ENCODE data around the gene PIGQ. TPM values are rescaled to one million over a fixed set of nuclear protein-coding genes. Genes with fewer than 3 reads are reported as not detected.
A peak's percentile ranks its signal among the peaks of the same experiment; 100 is the strongest.

The PIGQ gene
- total and polyA plus RNA-seq, 2 of the 13 experiments (the other 11 are each of a cell fraction or from before 2014, with no cell fraction given), result 7.7 to 19.7 TPM

GRCh38 chr16:588889-589657 lies 19.3 kb downstream of the PIGQ start (continued):
- TF ChIP-seq TFDP2 (CRISPR knock-in tag; IDR thresholded peaks at IDR 0.05) (peak; percentile 54; the same call in 1 of the 2 replicates), TCF7L2 (IDR thresholded peaks at IDR 0.05; ENCODE audit: low read depth, low read length) (no peak), ZFP36L1 (CRISPR knock-in tag; IDR thresholded peaks at IDR 0.05) (no peak), ZNF75D (CRISPR knock-in tag; IDR thresholded peaks at IDR 0.05; ENCODE audit: borderline replicate concordance) (no peak), YY1 (IDR thresholded peaks at IDR 0.05; ENCODE audit: insufficient read depth, insufficient replicate concordance, low read depth, low read length) (peak; percentile 2), ZNF773 (CRISPR knock-in tag; IDR thresholded peaks at IDR 0.05; ENCODE audit: borderline replicate concordance) (no peak), ATF7-NPFF (CRISPR knock-in tag; IDR thresholded peaks at IDR 0.05; ENCODE audit: low read depth) (peak; percentile 63; the same call in 1 of the 2 replicates), TRIM24 (CRISPR knock-in tag; IDR thresholded peaks at IDR 0.05) (no peak), SAP130 (CRISPR knock-in tag; IDR thresholded peaks at IDR 0.05; ENCODE audit: low read depth) (peak; percentile 79), JUNB (CRISPR knock-in tag; IDR thresholded peaks at IDR 0.05; ENCODE audit: borderline replicate concordance) (no peak), HDAC1 (CRISPR knock-in tag; IDR thresholded peaks at IDR 0.05) (peak; percentile 59), THAP11 (CRISPR knock-in tag; IDR thresholded peaks at IDR 0.05) (peak; percentile 75), ZNF7 (CRISPR knock-in tag; IDR thresholded peaks at IDR 0.05) (no peak), ZZZ3 (CRISPR knock-in tag; IDR thresholded peaks at IDR 0.05; ENCODE audit: borderline replicate concordance) (peak; percentile 50; the same call in 1 of the 2 replicates), SP4 (CRISPR knock-in tag; IDR thresholded peaks at IDR 0.05) (peak; percentile 68), TARDBP (CRISPR knock-in tag; IDR thresholded peaks at IDR 0.05) (no peak), GATAD1 (CRISPR knock-in tag; IDR thresholded peaks at IDR 0.05) (peak; percentile 83), ZNF788 (CRISPR knock-in tag; IDR thresholded peaks at IDR 0.05; ENCODE audit: borderline replicate concordance) (peak; percentile 17; the same call in 1 of the 2 replicates), NFYB (CRISPR knock-in tag; IDR thresholded peaks at IDR 0.05) (peak; percentile 77), ZFP90 (CRISPR knock-in tag; IDR thresholded peaks at IDR 0.05; ENCODE audit: borderline replicate concordance) (peak; percentile 65; the same call in 1 of the 2 replicates), AFF4 (CRISPR knock-in tag; IDR thresholded peaks at IDR 0.05) (no peak), POLR2AphosphoS5 (IDR thresholded peaks at IDR 0.05; ENCODE audit: low read depth, low read length) (peak; percentile 78), ZNF510 (CRISPR knock-in tag; IDR thresholded peaks at IDR 0.05; ENCODE audit: low read depth) (peak; percentile 60; the same call in 1 of the 2 replicates), ZNF501 (CRISPR knock-in tag; IDR thresholded peaks at IDR 0.05) (peak; percentile 61; the same call in 1 of the 2 replicates), ARNT (IDR thresholded peaks at IDR 0.05) (no peak), TCF12 (IDR thresholded peaks at IDR 0.05) (no peak), TCF12 (CRISPR knock-in tag; IDR thresholded peaks at IDR 0.05) (peak; percentile 57; the same call in 1 of the 2 replicates), ZNF564 (CRISPR knock-in tag; IDR thresholded peaks at IDR 0.05) (peak; percentile 67; the same call in 1 of the 2 replicates)

Measured in HepG2 (cell line).